Memory B cell (primary cell): ENCODE measurements around the gene DLGAP4.

Source experiments
- ATAC-seq: fragments of 150-1000 bp; cut with Tn5 transposase; 2 replicates; pipeline ENCODE4 v1.10.0; 2021; ENCODE audit warnings: low read depth, mild to moderate bottlenecking, moderate library complexity
- DNase-seq, 2 donors: peaks; one replicate each; pipeline ENCODE4 v3.0.0; 2022; ENCODE audit warnings: low spot score in 2 of 2
- H3K27ac Mint-ChIP-seq: one replicate; pipeline ENCODE4 v1.8.0; 2022; ENCODE audit warnings: mild to moderate bottlenecking, moderate library complexity, mixed read lengths
- H3K27me3 Mint-ChIP-seq: one replicate; pipeline ENCODE4 v1.8.0; 2022; ENCODE audit warnings: mixed read lengths
- H3K36me3 Mint-ChIP-seq: one replicate; pipeline ENCODE4 v1.8.0; 2022; ENCODE audit warnings: mild to moderate bottlenecking, mixed read lengths
- H3K4me1 Mint-ChIP-seq: one replicate; pipeline ENCODE4 v1.8.0; 2022; ENCODE audit warnings: mixed read lengths
- H3K4me3 Mint-ChIP-seq: one replicate; pipeline ENCODE4 v1.8.0; 2022; ENCODE audit warnings: mild to moderate bottlenecking, moderate library complexity, mixed read lengths
- H3K9me3 Mint-ChIP-seq: one replicate; pipeline ENCODE4 v1.8.0; 2022; ENCODE audit warnings: mixed read lengths

DLGAP4 gene

GRCh38 chr20:36359668-36360406, 53.7 kb downstream of the DLGAP4 start:
- Mint-ChIP-seq H3K27ac (no peak overlapping the region), H3K4me3 (no peak overlapping the region), H3K9me3 (no peaks in the 10 kb centered on the region), H3K27me3 (peaks cover 27% of the 10 kb centered on the region), H3K36me3 (no peaks in the 10 kb centered on the region), H3K4me1 (no peaks in the 10 kb centered on the region)
- DNase-seq: no peak
- ATAC-seq: no peak

- no peaks in the 10 kb centered on the region for H3K4me1 Mint-ChIP-seq
- DNase-seq: no peak
These were observed 54.3 kb downstream of the DLGAP4 start for GRCh38 chr20:36360429-36360828.

GRCh38 chr20:36361406-36361805, 55.3 kb downstream of the DLGAP4 start:
- Mint-ChIP-seq H3K4me1 (no peaks in the 10 kb centered on the region), H3K27ac (no peak overlapping the region), H3K9me3 (no peaks in the 10 kb centered on the region), H3K27me3 (peaks cover 27% of the 10 kb centered on the region), H3K36me3 (no peaks in the 10 kb centered on the region), H3K4me3 (no peak overlapping the region)
- DNase-seq (no peak), ATAC-seq (no peak)

More at GRCh38 chr20:36360429-36360828, 54.3 kb downstream of the DLGAP4 start:
- Mint-ChIP-seq H3K4me3 (no peak overlapping the region), H3K27ac (no peak overlapping the region), H3K36me3 (no peaks in the 10 kb centered on the region), H3K9me3 (no peaks in the 10 kb centered on the region), H3K27me3 (peaks cover 27% of the 10 kb centered on the region)
- no peak for ATAC-seq

GRCh38 chr20:36362261-36362660, 56.1 kb downstream of the DLGAP4 start:
- ATAC-seq (no peak), DNase-seq (no peak)
- Mint-ChIP-seq H3K9me3 (no peaks in the 10 kb centered on the region), H3K4me3 (no peak overlapping the region), H3K4me1 (no peaks in the 10 kb centered on the region), H3K36me3 (no peaks in the 10 kb centered on the region), H3K27ac (no peak overlapping the region), H3K27me3 (peaks cover 21% of the 10 kb centered on the region)

- no peak for ATAC-seq
- Mint-ChIP-seq H3K36me3 (no peaks in the 10 kb centered on the region), H3K4me3 (no peak overlapping the region), H3K4me1 (no peaks in the 10 kb centered on the region), H3K9me3 (no peaks in the 10 kb centered on the region), H3K27ac (no peak overlapping the region), H3K27me3 (peaks cover 18% of the 10 kb centered on the region)
- no peak for DNase-seq
These were observed 57.0 kb downstream of the DLGAP4 start for GRCh38 chr20:36362978-36363713.

GRCh38 chr20:36364506-36364905, 58.4 kb downstream of the DLGAP4 start:
- peaks cover 17% of the 10 kb centered on the region for H3K27me3 Mint-ChIP-seq
- no peak overlapping the region for H3K27ac Mint-ChIP-seq
- no peaks in the 10 kb centered on the region for H3K4me1 Mint-ChIP-seq
- DNase-seq: no peak
- no peak for ATAC-seq
- H3K4me3 Mint-ChIP-seq: no peak overlapping the region
- no peaks in the 10 kb centered on the region for H3K36me3 Mint-ChIP-seq
- no peaks in the 10 kb centered on the region for H3K9me3 Mint-ChIP-seq

GRCh38 chr20:36366623-36367369, 60.7 kb downstream of the DLGAP4 start:
- Mint-ChIP-seq H3K4me1 (no peaks in the 10 kb centered on the region), H3K4me3 (no peak overlapping the region), H3K36me3 (no peaks in the 10 kb centered on the region), H3K27ac (no peak overlapping the region), H3K27me3 (peaks cover 14% of the 10 kb centered on the region), H3K9me3 (no peaks in the 10 kb centered on the region)
- DNase-seq (no peak), ATAC-seq (no peak)

GRCh38 chr20:36367370-36367745, 61.2 kb downstream of the DLGAP4 start:
- DNase-seq (no peak), ATAC-seq (no peak)
- Mint-ChIP-seq H3K36me3 (no peaks in the 10 kb centered on the region), H3K4me3 (no peak overlapping the region), H3K27ac (no peak overlapping the region), H3K27me3 (peaks cover 12% of the 10 kb centered on the region), H3K9me3 (no peaks in the 10 kb centered on the region), H3K4me1 (no peaks in the 10 kb centered on the region)

GRCh38 chr20:36367907-36368799, 62.0 kb downstream of the DLGAP4 start:
- H3K9me3 Mint-ChIP-seq: no peaks in the 10 kb centered on the region
- no peaks in the 10 kb centered on the region for H3K4me1 Mint-ChIP-seq
- ATAC-seq (no peak), DNase-seq (no peak)
- no peak overlapping the region for H3K4me3 Mint-ChIP-seq
- H3K27ac Mint-ChIP-seq: no peak overlapping the region
- H3K36me3 Mint-ChIP-seq: no peaks in the 10 kb centered on the region
- H3K27me3 Mint-ChIP-seq: peaks cover 4% of the 10 kb centered on the region

GRCh38 chr20:36368869-36369268, 62.7 kb downstream of the DLGAP4 start:
- no peaks in the 10 kb centered on the region for H3K9me3 Mint-ChIP-seq
- no peak for ATAC-seq
- peaks cover 3% of the 10 kb centered on the region for H3K27me3 Mint-ChIP-seq
- H3K36me3 Mint-ChIP-seq: no peaks in the 10 kb centered on the region
- H3K27ac Mint-ChIP-seq: no peak overlapping the region
- H3K4me1 Mint-ChIP-seq: no peaks in the 10 kb centered on the region
- no peak for DNase-seq
- H3K4me3 Mint-ChIP-seq: no peak overlapping the region

GRCh38 chr20:36369739-36370138, 63.6 kb downstream of the DLGAP4 start:
- no peaks in the 10 kb centered on the region for H3K9me3 Mint-ChIP-seq
- no peak for ATAC-seq

GRCh38 chr20:36370991-36371790, 65.1 kb downstream of the DLGAP4 start:
- no peaks in the 10 kb centered on the region for H3K4me1 Mint-ChIP-seq
- DNase-seq (no peak), ATAC-seq (no peak)
- no peaks in the 10 kb centered on the region for H3K9me3 Mint-ChIP-seq
- H3K27ac Mint-ChIP-seq: no peak overlapping the region
- no peak overlapping the region for H3K4me3 Mint-ChIP-seq
- peaks cover 7% of the 10 kb centered on the region for H3K27me3 Mint-ChIP-seq
- no peaks in the 10 kb centered on the region for H3K36me3 Mint-ChIP-seq

More at GRCh38 chr20:36369739-36370138, 63.6 kb downstream of the DLGAP4 start:
- H3K27me3 Mint-ChIP-seq: peaks cover 7% of the 10 kb centered on the region
- H3K36me3 Mint-ChIP-seq: no peaks in the 10 kb centered on the region
- DNase-seq: no peak
- no peaks in the 10 kb centered on the region for H3K4me1 Mint-ChIP-seq
- no peak overlapping the region for H3K4me3 Mint-ChIP-seq
- H3K27ac Mint-ChIP-seq: no peak overlapping the region

GRCh38 chr20:36372666-36373065, 66.5 kb downstream of the DLGAP4 start:
- DNase-seq: no peak
- H3K27me3 Mint-ChIP-seq: peaks cover 7% of the 10 kb centered on the region
- H3K4me3 Mint-ChIP-seq: no peak overlapping the region
- H3K36me3 Mint-ChIP-seq: no peaks in the 10 kb centered on the region
- no peak overlapping the region for H3K27ac Mint-ChIP-seq
- no peak for ATAC-seq
- no peaks in the 10 kb centered on the region for H3K4me1 Mint-ChIP-seq
- no peaks in the 10 kb centered on the region for H3K9me3 Mint-ChIP-seq
